NCI-H2171 treated with DMSO at 0.1 percent for 48 hours (cell line): ENCODE data around the gene SOD3.

Source experiments
- DNase-seq: peaks from one replicate; lab custom pipeline; 2025; lab: John Stamatoyannopoulos, UW

The SOD3 gene

DNA sequence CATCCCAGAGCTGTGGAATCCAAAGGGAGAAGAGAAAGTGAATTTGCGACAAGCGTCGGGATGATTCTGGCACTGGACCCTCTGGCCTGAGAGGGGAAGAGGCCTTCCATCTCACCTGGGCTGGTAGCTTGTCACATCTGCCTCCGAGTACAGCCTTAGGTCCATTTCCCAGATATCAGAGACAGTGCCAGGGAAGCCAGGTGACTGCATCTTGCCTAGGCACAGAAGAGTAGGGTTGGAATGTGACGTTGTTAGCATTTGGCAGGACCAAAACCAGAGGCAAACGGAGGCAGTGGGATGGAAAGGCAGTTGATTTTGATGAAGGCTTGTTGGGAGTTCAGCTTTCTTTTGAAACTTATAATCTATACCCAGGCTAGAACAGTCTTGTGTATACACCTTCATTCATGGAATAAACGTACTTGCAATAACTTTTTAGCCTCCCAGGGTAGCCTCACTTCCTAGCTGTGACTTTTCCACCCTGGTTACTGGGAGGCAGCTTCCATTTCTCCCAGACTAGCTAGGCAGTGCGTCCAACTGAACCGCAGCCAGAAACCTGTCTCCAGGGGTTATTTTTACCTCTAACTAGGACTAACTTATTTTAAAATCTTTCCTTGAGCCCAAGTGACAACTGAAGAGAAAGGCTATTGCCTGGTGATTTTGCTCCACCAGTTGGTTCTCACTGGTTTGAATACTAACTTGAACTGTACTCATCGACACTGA, 5.9 kb downstream of the SOD3 start:
- no peak for DNase-seq

DNA sequence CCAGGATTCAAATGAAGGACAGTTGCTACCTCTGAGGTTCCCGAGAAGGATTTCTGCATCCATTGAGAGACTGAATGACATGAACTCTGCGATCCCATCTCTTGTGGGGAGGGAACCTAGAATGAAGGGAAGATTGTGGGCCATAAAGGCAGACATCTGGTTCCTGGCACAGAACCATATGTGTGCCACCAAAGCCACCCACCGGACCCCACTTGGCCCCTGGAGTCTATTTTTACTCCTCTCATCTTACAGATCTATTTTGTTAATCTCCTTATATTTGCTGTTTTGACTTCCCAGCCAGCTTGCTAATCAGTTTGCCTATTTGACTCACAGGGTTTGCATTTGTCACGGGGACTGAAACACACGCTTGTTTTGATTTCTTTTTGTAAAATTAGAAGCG, 7.3 kb downstream of the SOD3 start:
- DNase-seq: peak; percentile 41

DNA sequence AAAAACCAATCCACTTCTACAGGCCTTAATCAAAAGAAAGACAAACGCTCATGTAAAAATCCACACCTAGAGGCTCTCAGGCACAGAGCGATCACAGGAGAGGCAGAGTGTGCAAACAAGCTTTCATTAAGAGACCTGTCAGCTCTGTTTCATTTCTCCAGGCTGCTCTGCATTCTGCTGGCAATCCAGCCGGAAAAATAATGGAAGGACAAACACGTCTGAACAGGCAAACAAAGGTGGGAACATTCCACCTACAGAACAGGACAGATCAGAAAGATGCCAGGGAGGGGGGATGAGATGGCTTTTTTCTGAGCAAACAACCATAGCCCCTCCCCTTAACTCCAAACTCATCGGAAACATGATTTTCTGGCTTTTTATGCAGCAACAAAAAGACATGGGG, 9.7 kb downstream of the SOD3 start:
- peak; percentile 46 for DNase-seq

DNA sequence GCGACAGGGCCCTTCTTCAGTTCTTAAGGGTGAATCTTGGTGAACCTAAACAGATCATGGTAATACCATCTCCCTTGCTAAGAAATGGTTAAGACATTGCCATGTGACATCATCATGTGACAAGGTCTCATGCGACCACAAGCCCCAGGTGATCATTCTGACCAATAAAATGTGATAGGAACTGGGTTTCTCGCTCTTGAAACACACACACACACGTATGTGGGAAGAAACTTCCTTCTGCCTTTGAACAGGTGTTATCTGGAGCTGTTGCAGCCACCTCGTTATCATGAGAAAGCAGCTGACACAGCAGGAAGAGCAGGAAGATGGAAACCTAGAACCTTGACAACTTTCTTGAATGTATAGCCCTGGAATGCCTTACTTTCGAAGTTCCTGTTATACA, 10.2 kb downstream of the SOD3 start:
- no peak for DNase-seq

DNA sequence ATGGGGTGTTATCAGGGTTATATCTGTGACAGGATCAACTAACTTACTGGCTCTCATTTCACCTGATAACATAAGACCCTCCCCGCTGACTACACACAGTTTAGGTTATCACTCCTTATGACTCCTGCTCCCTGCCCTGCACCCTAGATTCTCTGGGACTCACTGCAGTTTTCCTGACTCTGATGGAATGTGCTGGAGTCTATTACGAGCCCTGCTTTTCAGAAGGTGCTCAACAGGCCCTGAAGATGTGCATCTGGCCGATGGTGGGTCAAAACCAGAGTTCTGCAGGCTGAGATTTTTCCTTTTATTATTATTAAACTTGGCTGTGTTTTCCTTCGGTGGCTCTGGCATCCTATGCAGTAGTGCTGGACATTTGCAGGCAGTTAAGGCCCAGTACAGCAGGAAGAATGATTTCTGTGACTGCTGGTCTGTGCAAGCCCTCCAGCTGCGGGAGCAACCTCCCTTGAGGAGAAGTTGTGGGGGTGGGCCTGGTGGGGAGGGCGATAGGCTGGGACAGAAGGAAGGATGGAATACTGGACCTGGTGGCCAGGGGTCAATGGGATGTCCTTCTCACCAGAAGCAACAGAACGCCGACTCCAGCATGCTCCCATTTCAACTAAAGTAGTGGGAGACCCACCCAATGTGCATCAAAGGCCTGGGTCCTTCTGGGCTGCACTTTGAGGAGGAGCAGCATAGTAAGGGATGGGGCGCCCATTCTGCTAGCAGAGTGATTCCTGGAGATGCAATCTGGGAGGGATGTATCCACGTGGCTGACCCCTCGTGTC, 11.0 kb downstream of the SOD3 start:
- no peak for DNase-seq

DNA sequence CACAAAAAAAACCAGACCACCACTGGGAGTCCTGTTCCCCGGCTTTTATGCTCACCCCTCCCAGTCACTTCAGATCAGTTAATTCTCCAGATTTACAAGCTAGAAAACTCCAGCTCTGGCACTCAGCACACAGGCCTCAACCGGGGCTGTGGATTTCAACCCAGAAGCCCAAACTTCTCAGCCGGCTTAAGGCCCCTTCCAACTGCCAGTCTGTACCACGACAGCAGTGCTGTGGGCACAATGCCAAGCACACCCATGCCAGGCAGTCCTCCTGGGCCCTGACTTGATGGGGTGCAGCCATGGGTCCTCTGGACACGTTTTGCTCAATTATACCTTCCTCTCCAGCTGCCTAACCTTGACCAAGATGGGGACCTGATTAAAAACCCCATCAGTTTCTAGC, 12.2 kb downstream of the SOD3 start:
- no peak for DNase-seq

DNA sequence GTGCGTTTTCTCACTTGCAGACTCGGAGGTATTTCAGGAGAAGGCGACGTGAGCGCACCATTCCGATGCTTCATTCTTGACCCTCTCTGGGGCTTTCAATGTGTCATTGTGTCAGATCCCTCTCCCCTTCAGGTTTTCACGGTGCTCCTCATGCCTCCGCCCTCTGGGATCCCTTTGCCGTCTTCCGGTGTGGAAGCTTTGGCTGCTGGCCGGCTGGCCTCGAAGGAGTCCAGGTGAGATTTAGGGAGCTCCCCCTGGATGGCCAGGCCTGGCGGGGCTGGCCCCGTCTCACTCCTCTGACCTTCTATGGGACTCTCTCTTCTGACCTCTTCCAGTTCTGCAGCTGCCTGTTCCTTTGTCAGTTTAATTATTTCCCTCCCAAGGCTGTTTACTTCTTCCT, 12.9 kb downstream of the SOD3 start:
- no peak for DNase-seq

DNA sequence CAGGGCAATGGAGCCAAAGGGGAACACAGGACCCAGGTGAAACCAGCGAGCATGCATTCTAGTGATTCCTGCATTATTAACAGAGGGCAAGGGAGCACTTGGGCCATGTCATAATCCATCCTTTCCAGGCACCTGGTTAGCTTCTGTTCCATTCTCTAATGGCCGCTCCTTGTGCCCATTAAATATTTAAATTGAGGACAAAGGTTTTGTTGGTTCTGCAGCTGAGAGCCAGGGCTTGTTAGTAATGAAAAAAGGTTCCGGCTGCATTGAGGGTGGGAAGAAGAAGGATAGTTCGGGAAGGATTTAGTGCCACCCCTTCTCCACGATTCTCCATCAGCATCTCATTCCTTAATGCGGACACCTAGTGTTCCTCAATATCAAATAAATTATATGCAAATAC, 13.6 kb downstream of the SOD3 start:
- DNase-seq: no peak

DNA sequence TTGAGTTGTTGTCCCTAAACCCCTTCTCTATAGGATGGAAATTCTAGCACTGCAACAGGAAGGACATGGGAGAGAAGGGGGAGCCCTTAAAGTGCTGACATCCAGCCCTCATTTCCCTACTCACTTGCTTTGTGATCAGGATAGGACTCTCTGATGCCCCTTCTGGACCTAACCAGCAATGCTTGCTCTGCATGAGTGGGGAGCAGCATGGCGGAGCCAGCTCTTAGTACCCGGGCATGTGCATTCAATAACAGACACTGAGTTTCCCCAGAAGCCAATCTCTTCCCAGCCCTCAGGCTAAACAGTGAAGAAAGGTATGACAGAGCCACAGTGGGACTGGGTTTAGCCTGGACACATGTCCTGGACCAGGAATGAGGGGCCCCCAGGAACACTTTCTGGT, 14.0 kb downstream of the SOD3 start:
- DNase-seq: no peak

DNA sequence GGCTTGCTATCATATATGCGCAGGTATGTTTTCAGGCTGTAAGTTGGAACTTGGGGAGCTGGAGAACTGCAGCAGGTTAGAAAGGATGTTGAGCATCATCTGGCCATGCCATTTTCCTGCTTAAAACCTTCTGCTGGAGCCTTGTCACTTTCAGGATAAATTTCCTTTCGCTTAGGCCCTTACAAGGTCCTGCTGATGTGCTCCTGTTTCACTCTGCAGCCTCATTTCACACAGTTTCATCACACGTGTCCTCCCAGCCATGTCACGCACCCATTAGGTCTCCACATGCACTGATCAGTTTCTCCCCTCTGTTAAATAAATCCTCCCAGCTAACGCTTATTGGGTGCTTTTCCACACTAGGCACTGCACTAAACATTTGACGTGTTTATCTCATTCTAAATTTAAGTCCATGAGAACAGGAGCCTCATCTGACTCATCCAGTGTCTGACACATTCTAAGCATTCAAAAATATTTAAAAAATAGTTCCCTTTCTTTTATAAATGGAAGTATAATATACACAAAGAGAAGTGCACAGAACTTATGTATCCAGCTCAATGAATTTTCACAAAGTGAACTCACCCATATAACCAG, 14.5 kb downstream of the SOD3 start:
- no peak for DNase-seq

DNA sequence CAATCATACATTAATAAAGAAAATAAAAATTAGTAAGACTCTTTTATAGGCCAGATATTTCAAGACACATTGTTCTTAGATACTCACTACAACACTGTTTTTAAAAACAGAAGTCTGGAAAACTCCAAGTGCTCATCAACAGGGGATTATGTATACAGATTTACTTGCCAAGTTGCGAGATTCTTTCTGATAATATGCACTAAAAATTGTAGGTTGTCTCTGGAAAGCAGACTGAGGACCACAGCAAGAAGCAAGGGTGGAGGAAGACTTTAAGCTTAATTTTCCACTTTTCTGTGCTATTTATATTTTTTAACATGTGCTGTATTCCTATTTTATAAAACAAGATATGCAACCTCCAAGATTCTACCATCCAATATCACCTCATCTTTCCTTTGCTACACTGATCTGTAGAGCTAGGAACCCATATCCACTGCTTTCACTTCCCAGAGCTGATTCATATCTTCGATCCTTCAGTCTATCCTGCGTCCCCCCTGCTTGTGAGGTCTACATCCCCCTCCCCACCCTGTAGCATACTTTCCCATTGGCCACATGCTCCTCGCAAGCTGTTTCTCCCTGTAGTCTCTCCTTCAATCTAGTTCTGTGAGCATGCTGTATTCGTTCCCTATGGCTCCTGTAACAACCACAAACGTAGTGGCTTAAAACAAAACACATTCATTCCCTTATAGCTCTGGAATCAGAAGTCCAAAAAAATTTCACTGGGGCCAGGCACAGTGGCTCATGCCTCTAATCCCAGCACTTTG, 15.7 kb downstream of the SOD3 start:
- DNase-seq: no peak

DNA sequence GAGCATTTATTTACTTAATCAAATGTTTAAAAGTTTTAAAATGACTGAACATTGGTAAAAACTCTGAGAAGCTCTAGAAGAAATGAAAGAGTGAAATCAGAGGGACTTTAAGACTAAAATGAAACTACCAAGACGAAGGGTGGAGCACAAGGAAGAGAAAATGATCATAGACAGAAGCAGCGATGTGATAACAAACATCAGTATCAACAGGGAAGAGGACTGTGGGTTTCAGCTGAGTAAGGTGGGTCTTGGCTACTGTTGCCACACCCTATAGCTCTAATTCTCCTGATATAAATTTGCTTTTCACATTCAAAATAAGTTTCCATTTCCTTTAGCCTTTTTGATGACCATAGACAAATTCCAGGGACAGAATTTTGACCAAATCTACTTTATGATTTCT, 18.4 kb downstream of the SOD3 start:
- DNase-seq: no peak

DNA sequence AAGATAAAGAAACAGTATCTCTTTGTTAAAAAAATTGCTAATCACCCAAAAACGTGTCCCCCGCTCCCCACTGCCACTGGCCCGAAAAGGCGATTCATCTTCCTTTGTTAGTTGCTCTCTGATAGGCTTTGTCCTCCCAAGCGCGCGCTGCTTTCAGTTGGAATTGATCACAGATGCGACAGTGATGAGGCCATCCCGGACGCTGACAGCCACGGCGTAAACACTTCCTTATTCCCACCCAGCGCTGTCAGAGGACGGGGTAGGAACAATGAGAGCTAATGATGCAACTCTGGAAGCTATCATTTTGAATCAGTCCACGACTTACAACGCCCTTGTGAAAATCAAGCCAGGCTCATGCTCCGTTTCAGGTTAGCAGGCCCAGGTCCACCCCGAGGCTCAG, 21.4 kb downstream of the SOD3 start:
- no peak for DNase-seq

DNA sequence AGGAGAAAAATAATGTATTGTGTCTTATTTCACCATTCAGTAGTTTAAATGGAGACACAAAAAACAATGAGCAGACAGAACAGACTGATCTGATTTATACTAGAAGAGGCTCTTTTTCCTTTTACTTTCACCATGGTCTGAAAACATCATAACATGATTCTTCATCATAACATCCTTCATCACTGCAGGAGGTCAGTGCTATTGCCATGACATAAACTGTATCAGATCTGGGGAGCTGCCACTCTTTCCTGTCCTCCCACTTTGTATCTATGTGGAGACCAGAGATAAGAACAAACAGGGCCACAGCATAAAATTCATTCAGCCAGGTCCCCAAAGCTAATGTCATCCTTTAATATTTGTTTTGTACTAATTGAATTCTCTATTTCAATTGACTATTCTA, 25.2 kb downstream of the SOD3 start:
- DNase-seq: no peak

DNA sequence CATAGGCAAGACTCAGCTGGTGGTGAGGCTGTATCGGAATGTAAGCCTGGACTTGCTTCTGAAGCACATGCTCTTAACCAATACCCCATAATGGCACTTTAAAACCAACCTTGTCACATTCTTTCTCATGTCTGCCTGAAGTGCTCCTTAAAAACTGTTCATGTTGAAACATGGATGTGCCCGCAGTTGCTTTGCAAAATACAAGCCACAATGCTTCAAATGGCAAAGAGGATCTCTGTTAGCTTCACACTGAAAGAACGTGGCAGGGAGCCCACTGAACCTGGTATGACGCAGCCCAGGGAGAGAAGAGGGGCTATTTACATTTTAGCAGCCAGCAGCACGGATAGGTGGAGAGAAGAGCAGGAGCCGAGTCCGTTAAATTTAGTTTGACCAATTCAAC, 29.3 kb downstream of the SOD3 start:
- DNase-seq: no peak

DNA sequence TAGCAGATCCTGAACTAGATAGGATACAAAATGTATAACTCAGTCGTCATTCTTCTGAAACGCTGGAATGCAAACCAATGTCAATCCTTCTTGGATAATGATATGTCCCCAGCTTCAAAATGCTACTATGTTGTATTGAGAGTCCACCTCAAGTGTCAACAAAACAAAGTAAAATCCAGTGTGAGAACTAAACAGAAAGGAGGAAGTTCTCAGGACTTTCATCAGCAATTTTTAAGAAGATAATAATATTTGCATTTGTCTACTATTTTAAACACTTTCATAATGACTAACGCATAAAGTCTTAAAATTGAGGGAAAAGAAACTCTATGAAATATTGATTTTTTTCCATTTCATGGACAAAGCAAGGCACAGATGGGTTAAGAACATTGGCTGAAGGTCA, 36.3 kb downstream of the SOD3 start:
- no peak for DNase-seq

DNA sequence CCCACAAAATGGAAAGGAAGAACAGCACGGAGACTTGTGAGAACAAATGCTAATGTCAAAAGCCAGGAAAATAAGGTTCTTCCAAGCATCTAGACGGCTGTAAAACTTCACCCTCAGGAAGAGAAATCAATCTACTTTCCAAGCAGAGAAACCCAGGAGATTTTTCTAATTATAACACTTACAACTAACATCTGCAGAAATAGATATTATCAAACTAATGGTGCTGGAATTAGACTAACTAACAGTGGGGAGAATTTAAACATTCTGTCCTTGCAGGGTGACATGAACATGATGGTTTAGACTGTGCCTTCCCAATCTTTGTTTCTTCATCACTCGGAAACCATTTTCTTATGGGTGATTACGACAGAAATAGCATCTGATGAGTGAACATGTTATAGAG, 40.3 kb downstream of the SOD3 start:
- no peak for DNase-seq

DNA sequence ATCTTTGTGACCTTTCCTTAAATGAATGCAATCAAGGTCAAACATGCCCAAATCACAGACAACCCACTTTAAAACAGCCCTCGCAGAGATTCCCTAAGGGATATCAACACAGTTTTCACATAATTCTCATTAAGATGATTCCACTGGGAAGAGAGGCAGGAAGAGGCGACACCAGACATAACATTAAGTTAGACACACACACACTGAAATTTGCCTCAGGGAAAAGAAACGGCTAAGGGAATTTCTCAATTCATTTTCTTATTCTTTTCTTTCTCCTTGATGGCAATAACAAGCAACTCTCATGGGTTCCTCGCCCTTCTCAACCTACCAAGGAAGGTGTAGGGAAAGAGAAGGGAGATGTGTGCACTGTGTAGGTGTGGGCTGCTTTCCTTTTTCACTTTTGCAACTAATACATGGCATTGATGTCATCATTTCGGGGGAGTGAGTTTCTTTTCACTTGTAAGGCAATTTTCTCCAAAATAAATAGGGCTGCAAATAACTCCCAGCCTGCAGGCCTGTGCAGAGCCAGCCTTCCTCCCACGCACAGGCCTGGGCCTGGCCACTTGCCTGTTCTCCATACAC, 41.4 kb downstream of the SOD3 start:
- DNase-seq: no peak

DNA sequence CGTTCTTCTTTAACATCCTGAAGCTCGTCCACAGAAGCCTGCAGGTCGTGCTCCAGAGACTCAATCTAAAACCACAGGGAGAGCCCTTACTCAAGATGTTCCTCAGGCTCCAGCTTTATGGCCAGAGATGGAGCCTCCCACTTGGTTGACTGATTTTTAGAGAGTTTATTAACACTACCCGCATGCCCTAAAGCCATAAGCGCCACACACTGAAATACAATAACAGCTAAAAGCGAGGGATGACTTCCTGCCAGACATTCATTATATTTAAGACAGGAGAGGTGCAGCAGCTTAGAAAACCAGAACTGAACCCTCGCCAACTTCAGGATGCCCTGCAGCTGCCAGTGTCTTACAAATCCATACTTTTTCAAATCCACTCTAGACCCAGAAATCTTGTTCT, 42.0 kb downstream of the SOD3 start:
- DNase-seq: no peak

DNA sequence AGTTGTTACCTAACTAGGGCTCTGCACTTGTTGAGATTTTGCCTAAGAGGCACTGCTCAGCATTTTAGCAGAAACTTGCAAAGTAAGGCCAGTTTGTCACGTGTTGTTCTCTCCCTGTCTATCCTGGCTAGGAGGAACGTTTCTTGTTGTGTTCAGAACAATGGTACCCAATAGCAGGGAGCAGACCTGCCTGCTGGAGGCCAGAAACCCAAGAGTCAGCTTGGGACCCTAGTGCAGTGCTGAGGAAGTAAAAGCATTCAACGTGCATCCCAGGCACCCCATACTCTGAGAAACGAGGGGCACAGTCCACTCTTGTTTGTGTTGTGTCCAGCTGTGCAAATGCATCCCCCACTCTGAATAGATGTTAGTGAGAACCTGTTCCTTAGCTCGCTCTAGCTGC, 42.4 kb downstream of the SOD3 start:
- no peak for DNase-seq

DNA sequence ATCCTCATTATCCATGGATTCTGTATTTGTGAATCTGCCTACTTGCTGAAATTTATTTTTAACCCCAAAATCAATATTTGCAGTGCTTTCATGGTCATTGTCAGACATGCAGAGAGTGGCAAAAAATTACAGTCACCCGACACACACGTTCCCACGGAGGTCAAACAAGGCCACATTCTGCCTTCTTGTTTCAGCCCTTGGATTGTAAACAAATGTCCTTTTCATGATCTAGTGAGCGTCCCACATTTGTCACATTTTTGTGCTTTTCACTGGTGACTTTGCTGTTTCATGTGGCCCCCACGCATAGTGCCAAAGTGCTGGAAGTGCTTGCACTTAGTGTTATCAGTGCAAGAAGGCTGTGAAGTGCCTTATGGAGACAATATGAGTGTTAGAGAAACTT, 45.0 kb downstream of the SOD3 start:
- no peak for DNase-seq

DNA sequence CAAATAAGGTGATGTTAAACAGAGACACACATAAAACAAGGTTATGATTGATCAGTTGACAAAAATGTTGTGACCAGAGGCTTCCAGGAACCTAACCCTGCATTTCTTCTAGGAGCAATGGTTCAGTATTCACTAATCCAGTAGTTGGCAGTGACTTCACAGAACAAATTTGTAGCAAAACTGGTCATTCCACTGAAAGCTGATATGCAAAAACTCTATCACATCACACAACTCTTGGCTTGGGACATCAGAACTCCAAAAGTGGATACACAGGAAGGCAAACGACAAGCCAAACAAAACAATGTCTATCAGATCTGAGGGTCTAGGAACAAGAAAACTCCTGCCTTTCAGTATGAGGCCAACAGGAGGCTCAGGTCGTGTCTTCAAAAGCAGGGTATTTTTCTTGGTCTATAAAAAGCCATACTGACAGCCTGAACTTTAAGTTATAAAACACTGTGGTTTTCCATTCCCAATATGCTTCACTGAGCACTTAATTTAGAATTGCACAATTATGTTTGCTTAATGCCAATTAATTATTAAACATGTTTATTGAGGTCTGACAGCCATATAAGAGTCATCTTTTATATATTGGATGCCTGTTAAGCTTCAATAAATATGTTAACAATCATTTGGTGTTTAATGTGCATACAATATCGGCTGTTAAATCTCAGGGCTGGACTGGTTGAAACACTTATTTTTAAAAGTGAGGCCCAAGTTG, 45.6 kb downstream of the SOD3 start:
- DNase-seq: no peak
